Aorta (tissue), 5 donors: ENCODE measurements around the gene TM9SF4. TPM values are rescaled to one million over a fixed set of nuclear protein-coding genes. Genes with fewer than 3 reads are reported as not detected.

Experiments
- ATAC-seq: fragments of 200-7000 bp; cut with Tn5 transposase; one replicate; pipeline ENCODE4 v1.9.1; 2022; ENCODE audit warnings: moderate library complexity; ENCODE audit not compliant: low FRiP score
- DNase-seq, 2 donors: peaks; one replicate each; pipeline ENCODE4 v3.0.0-alpha.2; 2020
- H3K27ac ChIP-seq, 2 donors: one replicate each; pipeline ENCODE4 v1.5.1; 2013; ENCODE audit warnings: low read length in 2 of 2, mild to moderate bottlenecking in 2 of 2, moderate library complexity in 2 of 2, control low read depth in 1 of 2, inconsistent platforms in 1 of 2, low read depth in 1 of 2
- H3K27me3 ChIP-seq, 2 donors: one replicate each; pipeline ENCODE4 v1.6.1; 2013; ENCODE audit warnings: control low read depth in 1 of 2, low read length in 1 of 2, mild to moderate bottlenecking in 1 of 2, moderate library complexity in 1 of 2; ENCODE audit not compliant: insufficient read depth in 2 of 2, control insufficient read depth in 1 of 2
- H3K36me3 ChIP-seq, 2 donors: one replicate each; pipeline ENCODE4 v1.6.1; 2013; ENCODE audit warnings: control low read depth in 1 of 2, low read length in 1 of 2, mild to moderate bottlenecking in 1 of 2; ENCODE audit not compliant: insufficient read depth in 2 of 2, control insufficient read depth in 1 of 2
- H3K4me1 ChIP-seq, 2 donors: one replicate each; pipeline ENCODE4 v1.6.1; 2013; ENCODE audit warnings: low read length in 2 of 2, control low read depth in 1 of 2, mild to moderate bottlenecking in 1 of 2, moderate library complexity in 1 of 2; ENCODE audit not compliant: insufficient read depth in 2 of 2, control insufficient read depth in 1 of 2
- H3K4me3 ChIP-seq, 2 donors: one replicate each; pipeline ENCODE4 v1.5.1; 2013; ENCODE audit warnings: low read length in 2 of 2, control low read depth in 1 of 2, mild to moderate bottlenecking in 1 of 2
- H3K9me3 ChIP-seq: one replicate; pipeline ENCODE4 v1.6.1; 2013; ENCODE audit warnings: mild to moderate bottlenecking, low read length; ENCODE audit not compliant: control insufficient read depth
- WGBS, 2 donors: extraction: QIAGEN DNeasy Blood & Tissue Kit; methylation state at CpG; one replicate each; pipeline ENCODE4 v1.1.7; 2013; 5-methylcytosine and 5-hydroxymethylcytosine counted together
- intact Hi-C, 2 donors: fragments of 100-400 bp; cut with DNase I; formaldehyde crosslinking; loops; one replicate each; pipeline versions ENCODE4 v1.14.2 to v1.15.0; 2022
- polyA plus RNA-seq, 2 donors: library from polyadenylated mRNA; stranded (reverse); fragments of 200-250 nt; gene quantifications; one replicate each; pipeline ENCODE4 v1.2.3, GENCODE V29; 2013
- total RNA-seq, 2 donors: library from RNA; stranded (reverse); fragmentation: NEBNext Ultra II Directional; extraction: Animal tissue kit (Norgen Biotek cat#: 25700); gene quantifications; one replicate each; pipeline ENCODE4 v1.2.1, GENCODE V29; 2021
- donor health status: healthy with polysubstance abuse.
- donor health status: Bipolar disorder and iron deficiency.
- donor health status: DM: no; HTN: no; CAD: no.
- donor health status: DM: no; HTN: no; CAD: no.
- donor health status: DM: yes; HTN: yes; CAD: no.

TM9SF4 gene
- total and polyA plus RNA-seq, 4 donors = 8.1 to 49.0 (median 27.8) TPM

DNA sequence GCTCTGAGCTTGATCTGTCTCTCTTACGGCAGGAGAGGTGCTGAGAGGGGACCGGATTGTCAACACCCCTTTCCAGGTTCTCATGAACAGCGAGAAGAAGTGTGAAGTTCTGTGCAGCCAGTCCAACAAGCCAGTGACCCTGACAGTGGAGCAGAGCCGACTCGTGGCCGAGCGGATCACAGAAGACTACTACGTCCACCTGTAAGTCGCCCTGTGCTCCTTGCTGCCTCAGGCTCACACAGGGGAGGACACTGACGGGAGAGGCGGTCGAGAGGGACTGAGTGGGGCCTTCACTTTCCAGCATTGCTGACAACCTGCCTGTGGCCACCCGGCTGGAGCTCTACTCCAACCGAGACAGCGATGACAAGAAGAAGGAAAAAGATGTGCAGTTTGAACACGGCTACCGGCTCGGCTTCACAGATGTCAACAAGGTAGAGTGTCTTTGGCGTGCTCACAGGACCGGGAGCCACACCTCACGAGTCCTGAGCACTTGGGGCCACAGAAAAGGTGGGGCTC, 32.0 kb downstream of the TM9SF4 start:
- intact Hi-C loops = no loop called here
- ATAC-seq (no peak), DNase-seq (no peak)
- no peaks in the 10 kb centered on the region for H3K4me1 ChIP-seq
- H3K4me3 ChIP-seq = no peak overlapping the region
- no peaks in the 10 kb centered on the region for H3K27me3 ChIP-seq
- no peak overlapping the region for H3K27ac ChIP-seq
- peaks cover 0 to 15% of the 10 kb centered on the region in 2 donors for H3K36me3 ChIP-seq
- no peaks in the 10 kb centered on the region for H3K9me3 ChIP-seq
- WGBS, 2 donors = 92% methylated on average over 21 of the region's 21 CpGs

DNA sequence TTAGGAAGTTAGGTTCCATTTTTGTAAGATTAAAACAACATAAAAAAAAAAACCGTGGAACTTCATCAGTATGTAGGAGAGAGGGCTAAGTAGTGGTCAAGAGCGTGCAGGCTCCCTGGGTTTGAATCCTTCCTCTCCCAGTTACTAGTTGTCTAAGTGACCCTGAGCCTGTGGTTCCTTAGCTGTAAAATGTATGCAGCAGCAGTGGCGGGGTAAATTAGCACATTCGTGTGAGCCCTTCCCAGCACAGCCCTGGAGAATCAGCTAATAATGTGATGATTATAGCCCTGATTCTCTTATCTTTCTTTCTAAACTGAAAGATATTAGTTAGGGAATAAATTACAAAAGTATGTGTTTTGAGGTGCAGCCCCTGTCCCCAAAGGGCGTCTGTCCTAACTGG, 32.6 kb downstream of the TM9SF4 start:
- Histone ChIP-seq H3K9me3 (no peaks in the 10 kb centered on the region), H3K4me1 (no peaks in the 10 kb centered on the region), H3K27ac (no peak overlapping the region), H3K27me3 (no peaks in the 10 kb centered on the region), H3K36me3 (peaks cover 0 to 17% of the 10 kb centered on the region in 2 donors), H3K4me3 (no peak overlapping the region)
- intact Hi-C loops = no loop called here
- ATAC-seq (no peak), DNase-seq (no peak)
- whole genome bisulfite sequencing, 2 donors = 85 to 86% methylated on average over 5 of the region's 5 CpGs

DNA sequence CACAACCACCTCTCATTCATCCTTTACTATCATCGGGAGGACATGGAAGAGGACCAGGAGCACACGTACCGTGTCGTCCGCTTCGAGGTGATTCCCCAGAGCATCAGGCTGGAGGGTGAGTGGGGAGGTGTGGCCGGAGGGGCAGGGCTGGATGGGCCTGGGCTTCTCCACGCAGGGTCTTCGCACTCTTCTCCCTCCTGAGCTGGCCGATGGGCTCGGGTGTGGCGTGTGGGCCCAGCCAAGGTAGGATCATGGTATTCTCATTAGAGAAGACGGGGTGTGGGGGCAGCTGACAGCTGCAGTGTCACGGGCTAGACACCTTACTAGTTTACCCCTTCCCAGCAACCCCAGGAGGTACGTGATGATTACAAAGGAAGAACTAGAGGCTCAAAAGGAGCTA, 33.5 kb downstream of the TM9SF4 start:
- WGBS, 2 donors = 92 to 94% methylated on average over 15 of the region's 15 CpGs
- no peaks in the 10 kb centered on the region for H3K27me3 ChIP-seq
- no peak overlapping the region for H3K27ac ChIP-seq
- intact Hi-C loops = no loop called here
- no peaks in the 10 kb centered on the region for H3K4me1 ChIP-seq
- no peak for ATAC-seq
- peaks cover 0 to 16% of the 10 kb centered on the region in 2 donors for H3K36me3 ChIP-seq
- DNase-seq = no peak
- H3K9me3 ChIP-seq = no peaks in the 10 kb centered on the region
- no peak overlapping the region for H3K4me3 ChIP-seq

DNA sequence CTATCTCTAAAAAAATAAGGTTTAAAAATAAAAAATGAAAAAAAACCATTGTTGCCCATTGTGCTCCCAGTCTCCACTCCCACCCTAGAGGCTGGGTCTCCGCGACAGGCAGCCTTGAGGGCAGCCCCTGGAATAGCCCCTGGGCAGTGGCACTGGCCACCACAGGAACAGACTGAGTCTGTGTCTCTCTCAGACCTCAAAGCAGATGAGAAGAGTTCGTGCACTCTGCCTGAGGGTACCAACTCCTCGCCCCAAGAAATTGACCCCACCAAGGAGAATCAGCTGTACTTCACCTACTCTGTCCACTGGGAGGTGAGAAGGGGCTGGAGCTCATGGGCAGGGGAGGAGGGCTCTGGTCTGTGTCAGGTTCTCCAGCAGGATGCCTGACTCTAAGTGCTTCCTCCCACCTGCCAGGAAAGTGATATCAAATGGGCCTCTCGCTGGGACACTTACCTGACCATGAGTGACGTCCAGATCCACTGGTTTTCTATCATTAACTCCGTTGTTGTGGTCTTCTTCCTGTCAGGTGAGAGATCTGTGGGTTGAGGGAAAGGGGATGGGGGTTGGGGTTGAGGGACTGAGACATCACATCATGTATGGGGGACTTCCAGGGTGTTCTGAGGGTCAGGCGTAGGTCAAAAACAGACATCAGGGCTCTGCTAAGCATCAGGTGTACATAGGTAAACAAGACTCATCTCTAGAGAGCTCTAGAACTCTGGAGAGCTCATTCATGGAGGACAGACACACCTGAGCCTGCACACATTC, 35.6 kb downstream of the TM9SF4 start:
- WGBS, 2 donors = 94 to 96% methylated on average over 8 of the region's 8 CpGs
- DNase-seq (no peak), ATAC-seq (no peak)
- peaks cover 0 to 16% of the 10 kb centered on the region in 2 donors for H3K36me3 ChIP-seq
- H3K27ac ChIP-seq = no peak overlapping the region
- H3K27me3 ChIP-seq = no peaks in the 10 kb centered on the region
- intact Hi-C loops = no loop called here
- no peaks in the 10 kb centered on the region for H3K4me1 ChIP-seq
- H3K9me3 ChIP-seq = no peaks in the 10 kb centered on the region
- H3K4me3 ChIP-seq = no peak overlapping the region

DNA sequence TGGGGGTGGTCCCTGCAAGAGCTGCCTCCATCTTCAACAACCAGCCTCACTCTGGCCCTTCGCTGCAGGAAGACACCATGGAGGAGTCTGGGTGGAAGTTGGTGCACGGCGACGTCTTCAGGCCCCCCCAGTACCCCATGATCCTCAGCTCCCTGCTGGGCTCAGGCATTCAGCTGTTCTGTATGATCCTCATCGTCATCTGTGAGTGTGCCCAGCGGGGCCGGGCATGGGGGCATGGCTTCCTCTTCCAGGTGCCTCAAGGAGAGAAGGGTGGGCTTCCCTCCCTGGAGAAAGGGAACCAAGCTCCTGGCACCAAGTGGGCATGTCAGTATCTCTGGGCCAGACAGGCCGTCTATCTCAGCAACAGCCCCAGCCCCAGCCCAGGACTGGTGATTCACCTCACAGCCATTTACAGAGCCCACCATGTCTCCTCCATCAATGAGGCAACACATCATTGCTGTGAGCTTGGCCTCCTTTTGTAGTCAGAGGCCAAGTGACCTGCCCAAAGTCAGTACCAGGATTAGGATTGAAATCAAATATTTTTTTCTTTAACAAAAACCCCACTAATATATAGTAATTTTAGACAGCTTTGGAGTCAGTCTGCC, 40.2 kb downstream of the TM9SF4 start:
- intact Hi-C loops = no loop called here
- DNase-seq (no peak), ATAC-seq (no peak)
- Histone ChIP-seq H3K9me3 (no peaks in the 10 kb centered on the region), H3K36me3 (peaks cover 0 to 14% of the 10 kb centered on the region in 2 donors), H3K27me3 (no peaks in the 10 kb centered on the region), H3K4me3 (no peak overlapping the region), H3K27ac (no peak overlapping the region), H3K4me1 (no peaks in the 10 kb centered on the region)
- WGBS, 2 donors = 77 to 81% methylated on average over 8 of the region's 8 CpGs

DNA sequence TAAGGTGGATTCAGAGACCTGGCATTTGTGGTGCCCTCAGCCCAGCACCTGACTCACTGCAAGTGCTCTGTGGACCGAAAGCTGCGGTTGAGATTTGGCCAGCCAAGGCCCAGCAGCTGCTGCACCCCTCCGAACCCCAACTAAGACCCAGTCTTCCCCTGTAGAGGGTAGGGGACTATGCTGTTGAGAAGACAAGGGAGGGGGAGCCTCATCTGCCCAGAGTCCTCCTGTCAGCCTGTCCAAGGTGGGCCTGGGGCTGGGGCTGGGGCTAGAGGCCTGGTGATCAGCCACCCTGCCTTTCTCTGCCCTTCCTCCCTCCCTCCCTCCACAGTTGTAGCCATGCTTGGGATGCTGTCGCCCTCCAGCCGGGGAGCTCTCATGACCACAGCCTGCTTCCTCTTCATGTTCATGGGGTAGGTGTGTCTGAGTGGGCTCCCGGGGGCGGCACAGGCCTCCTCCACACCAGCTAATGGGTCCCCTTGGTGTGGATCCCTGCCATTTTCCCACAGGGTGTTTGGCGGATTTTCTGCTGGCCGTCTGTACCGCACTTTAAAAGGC, 40.9 kb downstream of the TM9SF4 start:
- peaks cover 0 to 14% of the 10 kb centered on the region in 2 donors for H3K36me3 ChIP-seq
- no peaks in the 10 kb centered on the region for H3K9me3 ChIP-seq
- no peaks in the 10 kb centered on the region for H3K27me3 ChIP-seq
- WGBS, 2 donors = 90 to 93% methylated on average over 10 of the region's 10 CpGs
- H3K4me1 ChIP-seq = no peaks in the 10 kb centered on the region
- H3K4me3 ChIP-seq = no peak overlapping the region
- no peak for DNase-seq
- no peak overlapping the region for H3K27ac ChIP-seq
- no peak for ATAC-seq
- intact Hi-C loops = no loop called here

DNA sequence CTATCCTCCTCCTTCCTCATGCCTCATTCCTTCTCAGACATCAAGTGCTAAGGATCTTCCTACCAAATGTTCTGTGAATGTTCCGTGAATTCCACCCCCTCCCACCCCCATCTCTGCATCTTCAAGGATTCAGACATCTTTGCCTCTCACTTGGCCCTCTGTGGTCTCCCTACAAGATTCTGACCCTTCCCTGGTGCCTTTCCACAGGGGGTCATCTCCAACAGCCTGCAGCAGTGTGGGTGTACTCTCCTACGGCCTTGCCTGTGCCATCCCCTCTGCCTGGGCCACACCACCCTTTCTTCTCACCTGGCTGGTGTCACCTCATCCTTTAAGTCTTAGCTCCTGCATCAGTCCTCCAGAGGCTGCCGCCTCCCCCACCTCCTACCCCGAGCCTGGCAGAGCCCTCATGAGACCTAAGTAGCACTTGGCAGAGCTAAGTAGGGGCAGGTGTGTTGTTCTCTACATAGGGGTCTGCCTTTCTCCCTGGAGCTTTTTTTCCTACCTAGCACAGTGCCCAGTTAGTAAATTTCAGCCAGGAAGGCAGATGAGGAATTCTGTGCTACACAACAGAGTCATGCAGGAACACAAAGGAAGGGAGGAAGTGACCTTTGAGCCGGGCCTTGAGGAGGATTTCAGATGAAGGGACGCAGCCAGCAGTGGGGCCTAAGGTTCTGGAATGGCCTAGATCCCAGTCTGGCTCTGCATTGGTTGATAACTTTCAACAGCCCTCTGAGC, 43.1 kb downstream of the TM9SF4 start:
- intact Hi-C loops = no loop called here
- DNase-seq = no peak
- 86 to 91% methylated on average over 6 of the region's 6 CpGs for WGBS, 2 donors

DNA sequence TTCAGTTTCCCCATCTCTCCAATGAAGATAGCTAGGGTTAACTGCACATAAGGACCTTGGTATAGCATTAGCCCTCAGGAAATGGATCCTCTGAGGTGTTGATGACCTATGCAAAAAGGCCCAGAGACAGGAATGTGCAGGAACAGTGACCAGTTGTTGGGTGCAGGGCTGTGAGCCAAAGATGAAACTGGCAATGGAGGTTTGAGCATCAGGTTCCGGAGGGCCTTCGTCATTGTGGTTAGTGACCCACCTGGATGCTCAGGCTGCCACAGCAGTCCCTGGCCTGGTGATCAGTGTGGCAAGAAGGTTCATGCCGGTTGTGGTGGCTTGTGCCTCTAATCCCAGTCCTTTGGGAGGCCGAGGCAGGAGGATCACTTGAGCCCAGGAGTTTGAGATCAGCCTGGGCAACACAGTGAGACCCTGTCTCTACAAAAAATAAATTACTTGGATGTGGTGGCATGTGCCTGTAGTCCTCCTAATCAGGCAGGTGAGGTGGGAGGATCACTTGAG, 43.7 kb downstream of the TM9SF4 start:
- Histone ChIP-seq H3K4me1 (no peaks in the 10 kb centered on the region), H3K27me3 (no peaks in the 10 kb centered on the region), H3K4me3 (no peak overlapping the region), H3K9me3 (no peaks in the 10 kb centered on the region), H3K27ac (no peak overlapping the region), H3K36me3 (peaks cover 0 to 11% of the 10 kb centered on the region in 2 donors)
- intact Hi-C loops = no loop called here
- ATAC-seq (no peak), DNase-seq (no peak)
- 96 to 97% methylated on average over 4 of the region's 4 CpGs for WGBS, 2 donors

More for the DNA sequence above, 43.1 kb downstream of the TM9SF4 start:
- no peak overlapping the region for H3K27ac ChIP-seq
- no peaks in the 10 kb centered on the region for H3K9me3 ChIP-seq
- no peaks in the 10 kb centered on the region for H3K27me3 ChIP-seq
- peaks cover 0 to 11% of the 10 kb centered on the region in 2 donors for H3K36me3 ChIP-seq
- no peak overlapping the region for H3K4me3 ChIP-seq
- H3K4me1 ChIP-seq = no peaks in the 10 kb centered on the region
- ATAC-seq = no peak
